GM12878 (cell line): ENCODE results near the gene ATP5F1D. TPM values are rescaled to one million over a fixed set of nuclear protein-coding genes. Genes with fewer than 3 reads are reported as not detected.

ENCODE experiments used
- E2F4 ChIP-seq: IDR thresholded peaks from 2 replicates; pipeline ENCODE4 v1.6.1; 2012; ENCODE audit warnings: low read depth, low read length, improper control_type of control experiment
- IRF5 ChIP-seq: fragments of 450-650 bp; IDR thresholded peaks from 2 replicates; pipeline ENCODE4 v1.6.1; 2017; ENCODE audit warnings: borderline replicate concordance
- MEF2A ChIP-seq: IDR thresholded peaks from 2 replicates; pipeline ENCODE4 v1.6.1; 2011; ENCODE audit warnings: low read depth, mild to moderate bottlenecking, low read length, moderate library complexity; ENCODE audit not compliant: insufficient read depth
- NRF1 ChIP-seq: conservative IDR thresholded peaks from 2 replicates; pipeline ENCODE4 v1.6.1; 2011; ENCODE audit warnings: mild to moderate bottlenecking, low read depth, low read length, improper control_type of control experiment
- SKIL ChIP-seq: fragments of 450-650 bp; IDR thresholded peaks from 2 replicates; pipeline ENCODE4 v1.6.1; 2017; ENCODE audit warnings: mild to moderate bottlenecking, low read depth, inconsistent platforms; ENCODE audit not compliant: poor library complexity, severe bottlenecking
- SREBF1 ChIP-seq: IDR thresholded peaks from 2 replicates; pipeline ENCODE4 v1.6.1; 2012; ENCODE audit warnings: mild to moderate bottlenecking, low read length
- STAT1 ChIP-seq: fragments of 450-650 bp; conservative IDR thresholded peaks from 2 replicates; pipeline ENCODE4 v1.6.1; 2014; ENCODE audit warnings: antibody characterized with exemption, mild to moderate bottlenecking
- TCF3 ChIP-seq: IDR thresholded peaks from 2 replicates; pipeline ENCODE4 v1.6.1; 2012; ENCODE audit warnings: low read depth, mild to moderate bottlenecking, low read length, borderline replicate concordance; ENCODE audit not compliant: insufficient read depth
- polyA plus RNA-seq, 11 experiments: library from polyadenylated mRNA; depleted of rRNA in 4 of 11; unstranded in 6 of 11; stranded (reverse) in 5 of 11; fragments of >200 nt; fragmentation: Nextera tagmentation in 4 of 11; fragmentation: Illumina TruSeq in 1 of 11; extraction: Ambion mirVana in 4 of 11; extraction: Trizol in 1 of 11; gene quantifications; 1 replicate in 1 of 11; 2 replicates in 10 of 11; pipeline versions ENCODE4 v1.2.1 to v1.2.3, GENCODE V29; 2011 to 2016; ENCODE audit warnings: inconsistent platforms in 2 of 11, missing spikeins in 2 of 11, low read depth in 1 of 11
- total RNA-seq, 4 experiments: library from RNA; depleted of rRNA in 3 of 4; stranded (reverse); fragments of >200 nt in 3 of 4; fragmentation: Illumina TruSeq in 1 of 4; extraction: Trizol in 1 of 4; gene quantifications; 2 replicates each; pipeline versions ENCODE4 v1.2.1 to v1.2.3, GENCODE V29; 2013 to 2021

Gene ATP5F1D
- total and polyA plus RNA-seq, 10 of the 15 experiments (the other 5 are each of a cell fraction or from before 2014, with no cell fraction given) = 7.2 to 357 (median 49.5) TPM

GRCh38 chr19:1221904-1222255 lies 19.7 kb upstream of the ATP5F1D start (continued):
- TF ChIP-seq TCF3 = no peak
- TF ChIP-seq MEF2A = no peak
- TF ChIP-seq IRF5 = no peak
- no peak for TF ChIP-seq SREBF1
- no peak for TF ChIP-seq E2F4
- no peak for TF ChIP-seq STAT1
- TF ChIP-seq NRF1 = no peak
- TF ChIP-seq SKIL = no peak
